HG02798 (cell line): ENCODE results near the gene MAP1LC3B.

Experiments
- ATAC-seq: cut with Tn5 transposase; IDR thresholded peaks from one replicate; pipeline ENCODE4 v1.9.1; 2021; ENCODE audit warnings: mild to moderate bottlenecking; ENCODE audit not compliant: unreplicated experiment, poor library complexity

The MAP1LC3B gene

DNA sequence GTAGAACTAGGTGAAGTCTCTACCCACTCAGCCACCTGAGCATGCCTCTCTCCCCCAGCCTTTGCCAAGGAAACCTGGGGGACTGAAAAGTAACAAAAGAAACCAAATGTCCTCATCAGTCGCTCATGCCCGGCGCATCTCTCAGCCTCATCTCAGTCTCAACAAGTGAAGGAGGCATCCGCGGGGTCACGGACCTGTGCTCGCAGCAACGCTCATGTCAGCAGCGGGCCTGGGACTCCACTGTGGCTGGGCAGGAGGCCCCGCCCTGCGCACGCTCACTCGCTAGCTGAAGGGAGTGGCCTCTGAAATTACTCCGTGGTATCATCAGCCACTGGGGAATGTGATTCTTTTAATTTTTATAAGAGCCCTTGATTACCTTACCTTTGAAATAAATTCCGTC, 31.3 kb downstream of the MAP1LC3B start:
- no peak for ATAC-seq

DNA sequence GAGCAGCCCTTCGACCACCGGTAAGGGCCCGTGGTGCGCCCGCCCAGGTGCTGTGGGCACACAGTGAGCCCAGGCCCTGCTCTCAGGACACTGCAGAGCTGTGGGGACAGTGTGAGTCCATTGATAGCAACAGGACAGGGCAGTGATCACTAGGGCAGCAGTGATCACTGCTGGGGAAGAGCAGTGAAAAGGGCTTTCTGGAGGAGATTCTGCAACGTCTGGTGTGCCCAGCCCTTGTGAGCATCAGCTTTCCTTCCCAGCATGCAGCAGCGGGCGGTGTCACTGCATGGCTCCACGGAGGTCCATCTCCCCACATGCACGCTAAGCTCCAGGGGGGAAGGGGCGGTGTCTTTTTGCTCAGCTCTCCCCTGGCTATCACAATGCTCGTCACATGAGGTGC, 32.1 kb downstream of the MAP1LC3B start:
- ATAC-seq: no peak

DNA sequence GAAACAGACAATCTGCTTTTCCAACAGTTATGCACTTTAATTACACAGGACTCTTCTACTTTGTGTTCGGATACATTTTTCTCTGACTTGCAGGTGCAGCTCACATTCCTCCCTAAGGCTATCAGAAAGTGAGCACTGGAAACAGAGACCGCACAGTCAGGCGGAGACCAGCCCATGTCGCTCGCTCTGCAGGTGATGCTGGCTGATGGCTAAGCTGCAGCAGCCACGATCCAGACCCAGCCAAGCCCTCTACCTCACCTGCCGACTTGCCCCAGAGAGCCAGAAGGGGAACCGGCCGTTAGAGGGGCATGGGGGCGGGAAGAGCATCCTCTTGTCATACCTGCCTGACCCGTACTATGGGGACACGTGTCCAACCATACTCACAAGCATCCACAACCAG, 33.8 kb downstream of the MAP1LC3B start:
- no peak for ATAC-seq

DNA sequence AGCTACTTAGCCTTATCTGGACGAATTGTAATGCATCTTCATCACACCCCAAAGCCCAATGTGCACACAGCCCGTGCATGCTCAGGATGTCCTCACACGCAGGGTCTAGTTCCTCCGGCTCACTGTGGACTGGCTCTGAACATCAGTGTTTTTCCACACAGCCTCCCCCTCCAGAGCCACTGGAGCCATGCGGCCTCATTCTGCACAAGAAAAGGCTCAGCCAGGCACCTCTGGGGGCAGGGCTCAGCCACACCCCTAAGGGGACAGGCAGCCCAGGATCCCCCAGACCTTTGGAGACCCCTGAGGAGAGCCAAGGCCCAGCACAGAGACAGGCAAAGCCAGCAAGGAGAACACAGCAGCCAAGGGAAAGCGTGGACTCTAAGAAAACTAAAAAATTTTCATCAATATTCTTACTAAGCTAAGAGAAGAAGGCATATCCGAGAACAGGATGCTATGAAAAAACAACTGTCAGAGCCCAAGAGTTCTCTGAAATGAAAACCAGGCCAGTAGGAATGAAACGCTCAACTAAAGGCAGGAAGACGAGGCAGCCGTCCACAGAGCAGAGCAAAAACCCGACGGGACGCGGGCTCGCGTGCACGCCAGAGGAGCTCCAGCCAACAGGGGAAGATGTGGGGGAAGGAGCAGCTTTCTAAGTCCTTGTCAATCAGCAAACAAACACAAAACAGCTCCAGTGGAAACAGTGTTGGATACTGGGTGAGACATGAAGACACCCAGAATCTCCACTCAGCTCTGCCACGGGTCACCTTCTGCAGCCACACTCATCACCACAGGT, 34.5 kb downstream of the MAP1LC3B start:
- ATAC-seq: no peak

DNA sequence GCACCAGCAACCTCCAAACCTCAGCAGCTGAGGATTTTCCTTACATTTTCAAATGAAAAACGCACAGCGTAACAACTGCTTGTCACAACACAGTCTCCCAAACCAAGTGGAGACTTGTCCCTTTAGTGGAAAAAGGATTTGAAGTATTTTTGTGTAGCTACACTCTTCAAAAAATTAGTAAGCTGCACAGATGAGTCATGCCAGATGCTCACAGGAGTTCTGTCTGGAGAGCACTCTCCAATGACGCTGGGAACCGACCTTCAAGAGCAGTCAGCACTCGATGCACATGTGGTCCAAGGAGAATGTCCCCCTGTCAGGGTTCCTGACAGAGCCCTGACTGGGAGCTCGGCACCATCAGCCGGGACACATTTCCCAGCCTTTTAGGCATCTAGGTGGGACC, 39.8 kb downstream of the MAP1LC3B start:
- ATAC-seq: no peak

DNA sequence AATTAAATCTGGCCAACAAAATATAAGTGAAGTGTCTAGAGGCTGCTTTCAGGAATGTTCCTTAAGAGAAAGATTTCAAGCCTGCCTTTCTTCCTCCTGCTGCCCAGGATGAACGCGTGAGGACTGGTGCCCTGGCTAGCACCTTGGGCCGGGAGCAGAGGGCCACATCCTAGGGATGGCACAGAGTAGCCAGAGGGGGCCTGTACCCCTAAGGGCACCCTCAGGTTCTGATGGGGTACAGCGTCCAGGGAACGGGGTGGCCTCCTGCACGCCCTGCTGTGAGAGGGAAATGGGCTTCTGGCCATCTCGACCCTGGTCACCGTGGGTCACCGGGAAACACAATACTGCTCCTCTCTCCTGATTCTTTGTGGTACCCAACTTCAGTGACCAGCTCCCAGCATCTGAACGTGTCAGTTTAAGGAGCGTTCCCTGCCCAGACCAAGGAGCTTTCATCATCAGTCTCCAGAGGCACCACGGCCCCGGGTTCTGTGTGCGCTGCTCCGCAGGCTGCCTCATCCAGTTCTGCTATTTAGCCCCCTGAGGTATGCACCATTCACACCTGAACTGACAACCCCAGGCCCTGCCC, 40.3 kb downstream of the MAP1LC3B start:
- no peak for ATAC-seq

DNA sequence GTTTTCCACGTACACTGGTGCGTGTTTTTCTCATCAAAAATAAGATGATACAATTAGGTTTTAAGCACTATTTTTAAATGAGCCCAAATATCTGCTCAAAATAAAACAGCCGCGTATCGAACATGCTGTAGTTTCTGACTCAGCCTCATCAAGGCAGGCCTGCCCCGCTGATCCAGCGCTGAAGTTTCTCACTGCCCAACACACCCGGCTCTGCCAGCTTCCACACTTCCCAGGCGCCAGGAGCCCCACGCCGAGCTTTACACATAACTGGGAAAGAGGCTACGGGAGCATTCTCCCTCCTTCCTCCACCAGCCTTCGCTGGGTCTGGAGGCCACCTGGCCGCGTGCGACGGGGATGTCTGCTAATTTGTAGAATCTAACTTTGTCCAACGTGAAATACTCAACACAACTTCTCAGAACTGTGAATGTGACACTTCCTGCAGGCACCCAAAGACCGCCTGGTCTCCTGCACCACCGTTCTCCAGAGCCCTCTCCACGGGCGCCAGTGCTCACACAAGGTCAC, 42.1 kb downstream of the MAP1LC3B start:
- no peak for ATAC-seq

DNA sequence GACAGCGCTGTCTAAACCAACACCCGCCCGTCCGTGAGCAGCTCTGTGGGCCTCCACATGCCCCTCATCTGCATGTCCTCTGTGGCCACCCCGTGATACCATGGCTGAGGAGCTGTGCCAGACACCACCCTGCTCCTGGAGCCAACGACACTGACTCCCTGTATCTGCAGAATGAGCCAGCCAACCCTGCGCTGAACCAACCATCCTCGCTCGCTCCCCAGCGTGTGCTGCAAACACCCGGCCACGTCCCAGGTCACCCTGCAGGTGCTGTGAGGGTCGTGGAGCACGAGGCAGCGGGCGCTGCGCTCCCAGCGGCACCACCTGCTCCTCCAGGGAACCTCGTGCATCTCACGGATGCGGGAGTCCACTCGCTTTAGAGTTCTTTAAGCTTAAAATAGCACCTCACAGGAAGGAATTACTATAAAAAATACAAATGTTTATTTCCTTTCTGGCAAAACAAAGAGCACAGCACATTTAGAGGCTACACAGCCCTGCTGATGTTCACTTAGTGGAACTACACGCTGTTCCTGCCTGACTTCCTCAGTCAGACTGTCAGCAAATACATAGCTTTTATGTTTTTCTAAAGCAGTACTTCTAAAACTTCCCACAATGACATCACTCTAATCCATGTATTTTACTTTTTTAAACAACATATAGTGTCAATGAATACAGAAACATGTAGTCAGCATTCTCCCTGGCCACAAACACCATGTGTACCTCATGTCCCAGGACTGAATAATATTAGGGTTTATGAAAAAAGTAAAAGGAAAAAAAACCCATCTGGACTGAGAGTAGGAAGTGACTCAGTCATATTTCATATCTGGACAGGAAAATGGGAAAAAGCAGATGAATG, 43.5 kb downstream of the MAP1LC3B start:
- no peak for ATAC-seq

DNA sequence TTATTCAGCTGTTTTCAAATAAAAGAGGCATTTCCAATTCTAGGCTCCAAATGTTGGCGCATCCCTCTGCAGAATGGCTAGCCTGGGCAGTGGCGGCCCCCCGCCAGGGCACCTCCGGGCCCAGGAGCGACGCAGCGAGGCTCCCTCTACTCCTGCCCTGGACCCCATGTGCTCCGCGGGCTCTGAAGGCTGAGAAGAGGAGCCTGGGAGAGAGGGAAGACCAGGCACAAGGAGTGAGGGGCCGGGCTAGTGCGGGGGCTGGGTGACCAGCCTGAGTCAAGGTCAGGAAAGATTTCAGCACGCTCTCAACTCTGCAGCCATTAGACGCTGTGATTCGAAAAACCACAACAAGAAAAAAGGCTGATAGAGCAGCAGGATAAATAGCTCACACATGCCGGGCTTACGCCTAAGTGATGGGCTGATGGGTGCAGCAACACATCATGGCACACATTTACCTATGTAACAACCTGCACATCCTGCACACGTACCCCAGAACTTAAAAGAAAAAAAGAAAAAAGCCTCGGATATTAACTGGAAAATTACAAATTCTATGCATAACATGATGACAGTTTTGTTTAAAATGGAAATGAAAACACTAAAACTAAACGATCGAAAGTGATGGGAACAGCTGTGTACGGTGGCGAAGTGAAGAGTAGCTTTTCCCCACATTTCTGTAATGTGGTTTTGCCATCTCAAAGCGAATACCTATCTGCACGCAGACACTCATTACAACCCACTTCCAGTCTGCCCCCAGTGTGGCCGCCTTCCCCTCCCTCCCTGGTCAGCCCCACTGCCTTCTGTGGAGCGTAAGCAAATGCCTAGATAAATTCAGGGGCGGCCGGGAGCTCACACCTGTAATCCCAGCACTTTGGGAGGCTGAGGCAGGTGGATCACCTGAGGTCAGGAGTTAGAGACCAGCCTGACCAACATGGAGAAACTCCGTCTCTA, 44.4 kb downstream of the MAP1LC3B start:
- ATAC-seq: no peak

DNA sequence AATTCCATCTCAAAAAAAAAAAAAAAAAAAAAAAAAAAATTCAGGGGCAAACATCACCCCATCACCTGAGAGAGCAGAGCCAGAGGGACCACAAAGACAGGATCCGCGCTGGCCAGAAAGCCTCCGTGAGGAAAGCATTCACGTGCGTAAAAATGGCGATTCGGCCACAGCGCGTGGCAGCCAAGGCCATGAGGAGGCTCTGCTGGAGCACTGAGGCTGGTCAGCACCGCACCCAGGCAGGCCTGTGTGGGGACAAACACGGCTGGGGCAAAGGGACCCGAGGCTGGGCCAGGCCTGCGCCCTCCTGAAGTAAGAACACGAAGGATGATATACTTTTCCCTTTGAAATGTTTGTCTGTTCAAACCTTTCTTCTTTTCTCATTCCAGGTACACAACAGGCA, 45.2 kb downstream of the MAP1LC3B start:
- no peak for ATAC-seq

DNA sequence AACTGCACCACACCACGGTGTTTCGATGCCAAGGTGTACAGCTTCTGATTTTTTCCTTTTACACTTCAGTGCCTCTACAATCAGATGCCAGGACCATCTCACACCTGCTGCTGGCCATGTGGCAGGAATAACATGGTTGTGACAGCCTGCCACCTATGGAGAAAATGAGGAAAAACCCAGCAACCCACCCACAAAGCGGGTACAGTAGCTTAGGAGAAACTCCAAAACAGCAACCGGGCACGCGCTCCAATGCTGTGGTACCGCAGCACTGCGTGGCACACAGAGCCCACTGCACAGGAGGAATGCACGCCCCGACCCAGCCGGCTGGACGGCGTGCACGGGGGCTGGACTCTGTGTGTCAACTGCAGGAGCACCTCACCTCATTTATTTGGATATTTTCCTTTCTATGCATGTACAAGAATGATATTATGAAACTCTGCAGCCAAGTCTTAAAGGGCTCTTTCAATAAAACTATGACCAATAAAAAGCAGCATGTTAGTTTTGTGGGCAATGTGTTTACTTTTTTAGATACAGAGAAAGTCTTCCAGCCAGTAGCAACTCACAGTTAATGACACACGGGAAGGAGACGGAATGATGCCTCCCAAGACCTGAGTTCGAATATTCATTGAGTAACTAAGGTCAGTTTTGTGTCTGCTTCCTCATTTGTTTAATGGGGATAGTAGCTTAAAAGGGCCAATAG, 45.9 kb downstream of the MAP1LC3B start:
- ATAC-seq: no peak

DNA sequence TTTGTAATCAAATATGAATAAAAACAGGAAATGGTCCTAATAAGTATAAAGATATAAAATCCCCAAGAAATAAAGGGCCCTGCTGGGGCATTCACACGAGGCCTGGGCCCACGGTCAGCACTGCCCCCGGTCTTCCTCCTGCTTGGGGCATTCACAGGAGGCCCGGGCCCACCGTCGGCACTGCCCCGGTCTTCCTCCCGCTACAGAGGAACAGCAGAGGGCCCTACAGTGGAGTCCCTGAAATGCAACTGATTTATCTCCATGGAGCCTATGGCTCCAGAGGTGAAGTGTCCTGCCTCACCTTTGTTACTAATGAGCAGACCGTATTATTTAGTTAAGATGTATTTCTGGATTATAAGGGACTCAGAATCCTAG, 46.5 kb downstream of the MAP1LC3B start:
- ATAC-seq: no peak

DNA sequence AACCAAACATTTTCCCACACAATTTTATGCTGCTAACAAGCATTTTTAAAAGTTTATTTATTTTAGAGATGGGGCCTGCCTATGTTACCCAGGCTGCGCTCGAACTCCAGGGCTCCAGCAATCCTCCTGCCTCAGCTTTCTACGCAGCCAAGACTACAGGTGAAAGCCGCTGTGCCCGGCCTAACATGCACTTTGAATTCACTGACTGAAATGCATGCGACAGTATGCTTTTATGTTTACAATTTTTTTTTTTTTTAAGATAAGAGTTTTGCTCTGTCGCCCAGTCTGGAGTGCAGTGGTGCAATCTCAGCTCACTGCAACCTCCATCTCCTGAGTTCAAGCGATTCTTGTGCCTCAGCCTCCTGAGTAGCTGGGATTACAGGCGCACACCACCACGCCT, 47.8 kb downstream of the MAP1LC3B start:
- no peak for ATAC-seq

DNA sequence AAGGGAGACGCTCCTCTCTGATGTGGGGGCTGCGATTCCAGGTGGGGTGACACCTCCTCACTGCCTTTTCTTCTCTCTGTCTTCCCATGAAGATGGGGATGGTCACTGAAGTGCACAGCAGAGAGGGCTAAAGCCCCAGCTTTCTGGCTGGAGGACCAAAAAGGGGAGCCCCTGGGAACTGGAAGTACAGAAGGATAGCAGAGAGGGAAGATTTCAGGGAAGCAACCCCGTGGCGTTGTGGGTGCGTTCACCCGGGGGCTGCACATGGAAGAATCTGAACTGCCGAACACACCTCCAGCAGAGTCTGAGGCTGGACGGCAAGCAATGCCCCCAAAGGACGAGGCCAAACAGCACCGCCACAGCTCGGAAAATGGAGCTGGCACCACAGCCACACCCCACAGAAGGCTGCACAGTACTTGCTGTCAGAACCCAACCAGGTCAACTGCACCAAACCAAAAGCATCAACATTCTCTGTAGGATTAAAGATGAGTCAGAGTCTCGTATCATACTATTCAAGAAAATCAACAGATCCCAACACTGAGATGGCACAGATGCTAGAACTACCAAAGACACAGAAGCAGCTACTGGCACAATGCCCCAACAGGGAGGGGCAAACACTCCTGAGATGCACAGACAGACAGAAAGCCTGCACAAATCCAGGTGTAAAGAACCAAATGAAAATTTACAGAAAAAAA, 49.9 kb downstream of the MAP1LC3B start:
- ATAC-seq: no peak

DNA sequence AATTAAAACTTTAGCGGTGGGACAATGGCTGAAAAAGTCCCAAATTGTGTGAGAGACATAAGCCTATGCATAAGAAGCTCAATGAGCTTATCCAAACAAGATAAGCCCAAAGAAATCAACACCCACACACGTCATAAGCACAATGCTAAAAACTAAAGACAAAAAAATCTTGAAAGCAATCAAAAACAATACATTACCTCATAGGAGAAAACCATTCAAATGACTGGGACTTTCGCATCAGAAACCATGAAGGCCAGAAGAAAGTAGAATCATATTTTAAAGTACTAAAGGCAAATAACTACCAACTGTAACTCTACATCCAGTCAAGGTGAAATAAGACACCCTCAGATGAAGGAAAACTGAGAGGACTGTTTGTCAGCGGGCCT, 50.4 kb downstream of the MAP1LC3B start:
- no peak for ATAC-seq

DNA sequence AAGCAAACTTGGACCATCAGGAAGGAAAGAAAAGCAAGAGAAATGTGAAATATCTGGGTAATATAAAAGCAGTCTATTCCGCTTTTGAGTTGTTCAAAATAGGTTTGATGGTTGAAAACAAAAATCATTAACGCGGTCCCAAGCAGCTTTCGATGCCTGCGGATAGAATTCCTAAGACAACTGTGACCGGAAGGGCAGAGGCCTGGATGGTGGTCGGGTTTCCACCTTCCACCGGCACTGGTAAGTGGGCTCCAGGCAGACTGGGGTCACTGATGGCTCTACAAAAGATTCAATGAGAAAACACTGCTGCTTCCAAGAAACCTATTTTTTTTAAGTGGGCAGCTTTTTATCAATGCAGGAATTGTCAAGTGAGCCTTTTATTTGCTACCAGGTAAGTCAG, 50.9 kb downstream of the MAP1LC3B start:
- no peak for ATAC-seq

DNA sequence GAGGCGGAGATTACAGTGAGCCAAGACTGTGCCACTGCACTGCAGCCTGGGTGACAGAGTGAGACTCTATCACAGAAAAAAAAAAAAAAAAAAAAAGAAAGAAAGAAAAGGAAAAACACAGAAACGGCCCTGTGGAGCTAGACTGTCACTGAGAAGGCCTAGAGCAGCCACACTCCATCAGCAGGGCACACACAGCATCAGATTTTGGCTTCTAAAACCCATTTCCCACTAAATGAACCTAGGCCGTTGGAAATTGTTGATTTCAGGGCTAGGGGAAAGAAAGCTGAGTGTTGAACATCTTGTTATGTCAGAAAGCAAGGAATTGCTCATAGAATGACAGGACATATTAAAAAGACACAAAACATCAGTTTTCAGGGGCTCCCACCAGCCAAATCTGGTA, 51.8 kb downstream of the MAP1LC3B start:
- ATAC-seq: no peak

DNA sequence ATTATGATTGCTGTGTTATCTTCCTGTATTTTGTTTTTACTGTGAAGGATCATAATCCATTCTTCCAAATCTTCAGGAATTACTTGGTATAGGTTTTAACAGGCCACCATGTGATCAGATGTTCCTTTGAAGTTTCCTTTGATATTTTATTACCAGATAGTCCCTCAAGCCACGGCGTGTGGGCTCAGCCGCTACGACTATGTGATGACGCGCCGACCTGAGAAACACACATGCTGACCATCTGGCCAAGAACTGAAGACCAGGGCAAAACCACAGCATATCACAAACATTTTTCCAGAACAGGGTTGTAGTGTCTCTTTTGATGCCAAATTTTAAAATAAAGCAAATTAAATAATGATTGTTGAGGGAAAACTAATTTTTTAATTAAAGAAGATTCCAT, 53.4 kb downstream of the MAP1LC3B start:
- ATAC-seq: no peak

DNA sequence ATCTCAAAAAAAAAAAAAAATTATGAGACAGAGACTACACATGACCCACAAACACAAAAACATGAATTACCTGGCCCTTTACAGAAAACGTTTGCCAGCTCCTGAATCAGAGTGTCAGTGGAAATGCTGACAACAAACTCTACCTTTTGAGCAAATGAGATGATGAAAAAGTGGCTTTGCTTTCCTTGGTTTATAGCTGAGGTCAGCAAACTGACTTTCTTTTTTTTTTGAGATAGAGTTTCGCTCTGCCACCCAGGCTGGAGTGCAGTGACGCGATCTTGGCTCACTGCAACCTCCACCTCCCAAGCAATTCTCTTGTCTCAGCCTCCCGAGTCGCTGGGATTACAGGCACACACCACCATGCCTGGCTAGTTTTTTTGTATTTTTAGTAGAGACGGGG, 54.3 kb downstream of the MAP1LC3B start:
- ATAC-seq: no peak
